HG03378 (cell line): ENCODE data around the gene AK2.
"Not testable (repeated sequence)": the region's sequence is repeated elsewhere in the genome, so short reads cannot be mapped to it uniquely, and the experiment has no call there.

Source experiments
- ATAC-seq: cut with Tn5 transposase; IDR thresholded peaks from one replicate; pipeline ENCODE4 v1.9.1; 2021; ENCODE audit warnings: mild to moderate bottlenecking, moderate library complexity; ENCODE audit not compliant: unreplicated experiment

AK2 gene

DNA sequence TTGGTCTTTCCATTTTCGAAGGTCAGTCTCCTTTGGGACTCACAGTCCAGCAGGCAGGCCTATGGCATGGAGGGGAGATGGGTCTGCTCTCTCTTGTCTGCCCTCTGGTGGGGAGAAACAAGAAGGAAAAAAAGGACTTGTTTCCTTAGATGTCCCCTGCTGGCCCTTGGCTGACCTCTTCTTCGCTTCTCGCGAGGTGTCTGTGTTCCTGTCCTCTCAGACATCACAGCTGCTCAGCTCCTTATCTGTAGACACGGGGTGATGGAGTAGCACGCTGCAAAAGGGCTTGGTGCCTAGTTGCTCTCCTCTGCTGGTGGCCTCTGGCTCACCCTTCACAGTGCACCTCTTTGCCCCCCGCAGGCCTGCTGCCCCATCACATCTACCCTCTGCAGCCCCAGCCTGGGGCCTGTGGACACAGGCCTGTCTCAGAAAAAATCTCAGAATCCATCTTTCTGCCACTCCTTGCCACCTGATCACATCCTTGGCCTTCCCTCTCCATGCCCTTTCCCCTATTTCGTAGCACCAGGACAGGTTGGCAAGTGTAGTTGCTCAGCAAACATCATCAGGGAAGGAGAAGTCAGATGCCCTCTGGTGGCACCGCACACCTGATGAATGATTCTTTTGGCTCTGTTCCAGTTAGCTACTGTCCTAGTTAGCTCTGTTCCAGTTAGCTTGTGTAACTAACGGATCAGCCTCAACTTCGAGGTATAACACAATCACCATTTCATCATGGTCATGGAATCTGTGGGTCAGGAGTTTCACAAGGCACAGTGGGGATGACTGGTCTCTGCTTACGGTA lies 18.7 kb upstream of the AK2 start:
- no peak for ATAC-seq

DNA sequence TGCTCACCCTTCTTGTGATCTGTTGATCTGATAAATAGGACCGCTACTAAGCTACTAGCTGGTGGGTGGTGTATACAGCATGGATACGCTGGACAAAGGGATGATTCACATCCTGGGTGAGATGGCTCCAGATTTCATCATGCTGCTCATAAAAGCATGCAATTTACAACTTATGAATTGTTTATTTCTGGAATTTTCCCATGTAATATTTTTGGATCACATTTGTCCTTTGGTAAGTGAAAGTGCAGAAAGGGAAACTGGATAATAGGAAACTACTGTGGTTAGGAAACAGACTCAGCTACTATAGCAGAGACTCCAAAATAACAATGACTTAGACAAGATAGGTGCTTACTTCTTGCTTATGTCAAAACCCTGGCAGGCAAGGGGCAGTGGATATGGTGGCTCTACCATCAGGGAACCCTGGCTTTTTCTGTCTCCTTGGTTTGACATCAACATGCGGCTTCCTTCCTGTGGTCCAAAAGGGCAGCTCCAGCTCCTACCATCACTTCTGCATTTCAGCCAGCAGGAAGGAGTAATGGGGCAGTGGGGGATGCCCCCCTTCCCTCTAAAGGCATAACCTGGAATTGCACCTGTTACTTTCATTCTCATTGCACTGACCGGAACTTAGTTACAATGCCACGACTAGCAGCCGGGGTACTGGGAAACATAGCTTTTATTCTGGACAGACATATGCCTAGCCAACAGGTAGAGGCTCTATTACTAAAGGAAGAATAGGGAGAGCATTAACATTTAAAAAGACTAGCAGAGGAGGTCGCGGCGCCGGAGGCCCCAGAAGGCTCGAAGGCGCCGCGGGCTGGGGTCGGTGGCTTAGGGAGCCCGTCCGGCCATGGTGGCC lies 13.8 kb upstream of the AK2 start:
- no peak for ATAC-seq

DNA sequence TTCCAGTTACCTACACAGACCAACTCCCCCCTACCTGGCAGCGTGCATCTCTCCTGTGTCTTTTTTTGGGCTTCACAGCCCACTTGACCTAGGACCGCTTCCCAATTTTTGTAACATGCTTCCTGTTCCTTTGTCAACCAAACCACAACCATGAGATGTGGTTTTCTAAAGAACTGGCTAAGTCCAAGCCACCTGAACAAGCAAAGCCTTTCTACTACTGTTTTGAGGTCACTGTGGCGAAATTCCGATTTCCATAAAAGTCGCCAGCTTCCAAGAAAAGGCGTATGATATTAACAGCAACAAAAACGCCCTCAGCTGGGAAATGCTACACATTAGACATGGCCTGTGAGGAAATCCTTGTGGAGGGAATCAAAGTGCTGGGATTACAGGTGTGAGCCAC lies 12.7 kb upstream of the AK2 start:
- ATAC-seq = no peak

DNA sequence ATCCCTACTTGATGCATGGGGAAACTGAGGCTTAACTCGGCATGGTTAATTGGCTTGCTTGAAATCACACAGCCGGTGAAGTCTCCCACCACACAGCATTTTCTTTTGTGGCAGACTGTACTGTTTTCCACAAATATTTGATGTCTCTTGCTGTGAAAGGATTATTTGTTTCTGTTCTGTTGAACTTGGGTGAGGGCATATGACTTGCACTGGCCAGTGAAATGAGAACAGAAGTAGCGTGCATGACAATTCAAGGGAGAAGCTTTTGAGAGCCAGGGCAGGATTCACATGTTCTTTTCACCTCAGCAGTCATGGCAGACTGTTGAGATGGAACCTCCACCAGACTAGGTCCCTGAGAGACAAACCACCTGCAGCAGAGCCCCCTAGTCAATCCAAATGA lies 11.7 kb upstream of the AK2 start:
- ATAC-seq = no peak

DNA sequence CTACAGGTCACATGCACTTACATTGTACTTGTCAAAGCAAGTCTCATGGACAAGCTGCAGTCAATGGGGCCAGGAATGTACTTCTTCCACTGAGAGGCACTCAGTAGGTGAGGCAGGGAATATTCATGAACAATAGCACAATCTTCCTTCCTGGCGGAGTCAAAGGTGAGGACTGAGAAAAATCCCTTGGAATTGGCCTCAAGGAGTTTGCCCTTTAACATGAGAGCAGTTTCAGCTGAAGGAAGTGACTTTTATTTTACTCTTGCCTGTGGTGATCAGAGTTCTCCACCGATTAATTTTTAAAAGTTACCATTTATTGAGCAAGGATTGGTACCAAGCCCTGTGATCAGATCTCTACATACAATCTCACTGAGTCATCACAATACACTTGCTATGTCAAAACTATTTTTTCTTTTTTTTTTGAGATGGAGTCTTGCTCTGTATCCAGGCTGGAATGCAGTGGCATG lies 11.2 kb upstream of the AK2 start:
- ATAC-seq = no peak

DNA sequence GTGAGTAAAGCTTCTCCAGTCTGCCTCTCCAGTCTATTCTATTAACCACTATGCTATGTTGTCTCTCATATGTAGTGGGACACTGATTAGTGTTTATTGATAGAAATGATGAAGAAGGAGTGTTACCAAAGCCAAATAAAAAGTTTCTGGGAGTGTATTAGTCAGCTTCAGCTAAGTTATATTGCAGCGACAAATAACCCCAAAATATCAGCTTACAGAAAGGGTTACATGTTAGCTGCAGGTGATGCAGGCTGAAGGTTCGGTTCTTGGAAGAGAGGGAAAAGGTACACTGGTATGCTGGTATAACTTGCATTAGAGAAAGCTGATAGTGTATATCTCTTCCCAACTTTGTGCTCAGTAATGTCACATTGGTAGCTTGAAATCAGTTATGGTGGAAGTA lies 10.6 kb upstream of the AK2 start:
- no peak for ATAC-seq

DNA sequence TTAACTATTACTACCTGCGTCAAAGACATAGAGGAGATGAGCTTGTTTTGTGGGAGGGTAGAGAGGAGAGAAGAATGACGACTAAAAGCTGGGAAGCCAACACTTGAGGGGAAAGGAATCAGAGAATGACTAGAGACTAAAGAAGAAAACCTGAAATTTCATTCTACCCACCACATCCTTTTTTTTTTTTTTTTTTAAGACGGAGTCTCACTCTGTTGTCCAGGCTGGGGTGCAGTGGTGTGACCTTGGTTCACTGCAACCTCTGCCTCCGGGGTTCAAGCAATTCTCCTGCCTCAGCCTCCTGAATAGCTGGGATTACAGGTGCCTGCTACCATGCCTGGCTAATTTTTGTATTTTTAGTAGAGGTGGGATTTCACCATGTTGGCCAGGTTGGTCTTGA lies 9.6 kb upstream of the AK2 start:
- ATAC-seq = not testable (repeated sequence)

DNA sequence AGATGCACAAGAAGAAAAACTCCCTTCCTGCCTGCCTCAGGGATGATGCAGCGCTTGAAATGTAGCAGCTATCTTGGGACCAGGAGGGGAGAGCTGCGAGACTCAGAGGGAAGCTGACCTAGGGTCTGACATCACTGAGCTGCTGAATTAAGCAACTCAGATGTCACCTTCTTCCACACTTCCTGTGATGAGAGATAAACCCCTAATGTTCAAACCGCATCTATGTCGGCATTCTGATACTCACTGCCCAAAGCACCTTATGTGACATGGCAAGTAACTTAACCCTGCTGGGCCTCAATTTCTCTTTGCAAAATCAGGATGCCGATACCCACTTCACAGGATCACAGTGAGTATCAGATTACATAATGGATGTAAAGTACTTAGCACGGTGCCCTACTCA lies 9.1 kb upstream of the AK2 start:
- no peak for ATAC-seq

DNA sequence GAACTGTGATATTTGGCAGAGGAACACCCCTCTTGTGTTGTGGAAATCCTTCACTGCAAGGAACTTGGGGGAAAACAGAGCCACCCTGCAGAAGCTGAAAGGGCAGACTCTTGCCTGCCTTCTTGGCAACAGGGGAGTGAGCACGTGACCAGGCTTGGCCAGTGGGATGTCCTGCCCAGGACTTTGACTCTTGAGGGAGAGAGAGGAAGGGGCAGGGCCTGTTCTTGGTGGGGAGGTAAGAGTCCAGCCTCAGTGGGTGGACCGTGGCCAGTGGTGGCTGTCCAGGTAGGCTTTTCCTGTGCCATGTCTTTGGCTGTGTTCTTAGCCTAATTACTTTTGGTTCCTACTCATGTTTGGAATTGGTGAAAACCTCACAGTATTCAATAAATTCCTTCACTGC lies 8.6 kb upstream of the AK2 start:
- ATAC-seq = no peak

DNA sequence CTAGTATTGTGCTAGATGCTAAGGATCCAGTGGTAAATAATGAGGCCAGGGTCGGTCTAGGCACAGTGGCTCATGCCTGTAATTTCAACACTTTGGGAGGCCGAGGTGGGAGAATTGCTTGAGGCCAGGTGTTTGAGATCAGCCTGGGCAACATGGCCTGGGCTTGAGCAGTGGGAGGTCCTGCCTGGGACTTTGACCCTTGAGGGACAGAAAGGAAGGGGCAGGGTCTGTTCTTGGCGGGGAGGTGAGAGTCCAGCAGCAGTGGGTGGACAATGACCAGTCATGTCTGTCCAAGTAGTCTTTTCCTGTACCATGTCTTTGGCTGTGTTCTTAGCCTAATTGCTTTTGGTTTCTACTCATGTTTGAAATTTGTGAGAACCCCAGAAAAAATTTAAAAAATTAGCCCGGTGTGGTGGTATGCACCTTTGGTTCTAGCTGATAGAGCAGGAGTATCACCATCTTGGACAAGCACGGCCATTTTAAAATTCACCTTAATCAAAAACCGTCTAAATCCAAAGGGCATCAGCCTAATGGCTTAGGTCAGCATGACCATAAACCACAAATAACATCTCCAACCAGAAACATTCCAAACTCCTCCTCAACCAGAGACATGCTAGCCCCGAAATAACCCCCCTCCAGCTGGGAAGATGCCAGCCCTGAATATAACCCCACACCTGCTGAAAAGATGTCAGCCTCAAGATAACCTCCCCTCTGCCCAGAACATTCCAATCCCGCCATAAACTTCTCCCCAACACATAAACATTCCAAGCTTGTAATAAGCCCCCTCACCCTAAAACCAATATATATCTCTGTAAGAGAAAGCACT lies 6.8 kb upstream of the AK2 start:
- no peak for ATAC-seq

DNA sequence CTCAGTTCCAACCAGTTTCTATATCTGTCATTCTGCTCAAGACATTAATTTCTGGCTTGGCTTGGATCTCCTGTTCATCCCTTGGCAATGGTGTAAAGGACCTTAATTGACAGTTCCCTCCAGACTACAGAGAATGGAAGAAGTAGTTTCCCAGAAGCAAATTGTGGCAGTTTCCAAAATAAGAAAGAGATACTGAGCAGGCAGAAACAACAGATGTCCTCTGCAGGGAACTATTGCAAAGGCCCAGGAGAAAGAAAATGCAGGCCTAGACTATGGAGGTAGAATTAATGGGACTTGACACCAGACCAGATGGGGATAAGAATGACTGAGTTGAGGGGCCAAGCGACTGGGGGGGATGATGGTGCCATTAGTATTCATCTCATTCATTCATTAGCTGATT lies 6.1 kb upstream of the AK2 start:
- ATAC-seq = no peak

DNA sequence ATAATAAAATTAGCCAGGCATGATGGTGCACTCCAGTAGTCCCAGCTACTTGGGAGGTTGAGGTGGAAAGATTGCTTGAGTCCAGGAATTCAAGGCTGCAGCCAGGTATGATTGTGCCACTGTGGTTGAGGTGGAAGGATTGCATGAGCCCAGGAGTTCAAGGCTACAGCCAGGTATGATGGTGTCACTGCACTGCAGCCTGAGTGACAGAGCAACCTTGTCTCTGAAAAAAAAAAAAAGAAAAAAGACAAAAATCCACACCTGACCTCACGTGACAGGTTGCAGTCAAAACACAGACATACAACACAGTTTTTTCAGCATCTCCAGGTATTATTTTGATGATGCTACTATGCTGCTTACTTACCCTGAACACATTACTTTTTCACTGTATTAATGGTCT lies 4.3 kb upstream of the AK2 start:
- no peak for ATAC-seq

DNA sequence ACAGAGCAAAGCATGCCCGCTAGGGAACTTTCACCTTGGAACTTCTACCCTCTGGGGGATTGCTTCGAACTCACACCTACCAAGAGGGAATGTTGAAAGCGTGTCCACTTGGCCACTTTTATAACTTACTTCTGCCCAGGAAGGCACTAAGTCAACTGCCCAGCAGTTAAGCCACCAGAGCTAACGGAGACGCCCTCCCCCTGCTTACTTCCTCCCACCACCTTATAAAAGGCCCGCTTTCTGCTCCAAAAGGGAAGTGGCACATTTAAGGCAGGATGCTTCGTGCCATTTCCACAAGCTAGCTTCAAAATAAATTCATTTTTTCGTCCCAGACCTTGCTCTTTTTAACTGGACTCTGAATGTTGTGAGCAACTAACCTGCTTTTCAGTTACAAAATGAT lies 3.2 kb upstream of the AK2 start:
- ATAC-seq = no peak

DNA sequence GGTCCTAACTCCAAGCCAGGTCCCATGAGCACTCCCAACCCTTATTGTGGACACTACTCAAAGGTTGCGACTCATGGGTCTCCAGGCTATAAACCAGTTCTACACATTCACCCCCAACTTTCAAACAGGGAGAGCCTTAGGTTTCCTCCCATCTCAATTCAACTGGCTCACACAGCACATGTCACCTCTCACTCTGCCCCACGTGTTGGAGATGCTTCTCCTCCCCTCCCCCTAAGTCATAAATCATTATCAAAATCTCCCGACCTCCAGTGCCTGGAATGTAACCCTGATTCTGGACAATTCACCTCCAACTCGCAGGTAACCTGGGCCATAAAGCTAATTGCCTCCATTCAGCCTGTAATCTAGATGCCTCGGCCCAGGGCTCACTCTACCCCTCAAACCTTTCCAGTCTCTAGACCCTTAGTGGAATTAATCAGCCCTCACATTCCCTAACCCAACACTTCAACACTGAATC lies 595 bp downstream of the AK2 start:
- ATAC-seq = no peak

DNA sequence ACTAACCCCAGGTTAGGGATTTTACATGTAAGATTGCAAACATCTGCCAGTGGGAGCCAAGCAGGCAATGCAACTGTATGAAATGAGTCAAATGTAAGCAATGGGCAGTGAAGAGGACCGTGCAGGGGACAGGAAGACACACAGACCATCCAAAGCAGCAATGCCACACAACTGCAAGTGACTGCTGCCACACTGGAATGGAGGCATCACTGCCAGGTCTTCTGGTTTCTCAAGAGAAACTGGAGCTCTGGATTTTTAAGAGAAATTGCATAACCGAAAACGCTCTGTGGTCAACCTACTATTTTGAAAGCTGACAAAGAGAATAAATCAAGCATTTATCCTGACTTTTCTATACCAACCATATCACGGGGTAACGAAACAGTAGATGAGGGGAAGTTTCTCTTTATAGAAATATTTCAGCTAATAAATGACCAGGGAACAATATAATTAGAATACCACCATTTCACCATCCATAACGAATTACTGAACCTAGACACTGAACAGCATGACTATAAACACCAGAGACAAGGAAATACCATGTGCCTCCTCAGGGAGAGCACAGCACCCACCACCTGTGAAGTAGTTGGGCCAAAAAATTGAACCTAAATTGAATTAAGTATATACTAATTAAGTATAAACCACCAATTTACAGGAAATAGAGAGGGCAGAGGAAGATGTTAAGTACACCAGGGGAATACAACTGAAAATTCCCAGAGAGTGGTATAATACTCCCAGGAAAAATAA lies 4.4 kb downstream of the AK2 start:
- no peak for ATAC-seq

DNA sequence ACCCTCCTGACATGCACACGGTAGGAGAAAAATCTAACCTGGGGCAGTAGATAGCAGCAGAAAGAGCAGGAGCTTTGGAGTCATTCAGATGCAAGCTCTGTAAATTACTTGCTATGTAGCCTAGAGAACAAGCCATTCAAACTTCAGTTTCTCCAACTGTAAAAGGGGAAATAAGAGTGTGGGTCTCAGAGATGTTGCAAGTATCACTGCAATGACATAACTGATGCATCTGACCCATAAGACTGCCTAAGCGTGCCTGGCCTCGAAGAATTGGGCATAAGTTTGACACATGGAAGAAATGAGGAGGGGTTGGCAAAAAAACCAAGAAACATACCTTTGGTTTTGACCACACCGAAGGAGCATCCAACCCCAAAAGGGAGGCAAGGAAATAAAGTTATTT lies 5.2 kb downstream of the AK2 start:
- no peak for ATAC-seq

DNA sequence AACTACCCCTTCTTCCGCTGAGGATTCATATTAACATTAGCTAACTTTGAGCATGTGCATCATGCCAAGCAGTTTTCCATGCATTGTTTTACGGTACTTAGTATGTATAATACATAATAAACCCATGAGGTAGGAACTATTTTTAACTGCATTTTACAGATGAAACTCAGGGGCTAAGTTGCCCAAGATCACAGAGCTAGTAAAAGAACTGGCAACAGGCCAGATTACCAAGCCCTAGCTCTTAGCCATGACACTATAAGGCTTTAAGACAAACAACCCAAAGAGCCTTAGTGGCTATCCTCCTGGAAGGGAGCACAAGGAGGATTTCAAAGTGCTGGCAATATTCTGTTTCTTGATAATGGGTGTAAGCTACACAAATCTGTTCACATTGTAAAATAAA lies 6.1 kb downstream of the AK2 start:
- no peak for ATAC-seq

DNA sequence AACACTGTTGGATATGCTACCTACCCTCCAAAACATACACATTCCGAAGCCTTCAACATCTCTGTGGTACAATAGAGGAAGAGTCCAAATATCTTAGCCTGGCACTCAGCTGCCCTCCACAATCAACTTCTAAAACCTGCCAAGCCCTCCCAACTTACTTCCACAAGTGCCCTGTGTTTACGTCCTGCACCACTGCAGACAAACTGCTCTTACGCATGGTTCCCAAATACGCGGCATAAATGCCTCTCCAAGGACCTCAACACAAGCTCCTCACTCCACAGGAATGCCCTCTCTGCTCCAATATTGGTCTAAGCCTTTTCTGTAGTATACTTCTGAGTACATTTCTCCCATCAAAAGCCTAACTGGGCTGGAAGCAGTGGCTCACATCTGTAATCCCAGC lies 6.8 kb downstream of the AK2 start:
- ATAC-seq = no peak

DNA sequence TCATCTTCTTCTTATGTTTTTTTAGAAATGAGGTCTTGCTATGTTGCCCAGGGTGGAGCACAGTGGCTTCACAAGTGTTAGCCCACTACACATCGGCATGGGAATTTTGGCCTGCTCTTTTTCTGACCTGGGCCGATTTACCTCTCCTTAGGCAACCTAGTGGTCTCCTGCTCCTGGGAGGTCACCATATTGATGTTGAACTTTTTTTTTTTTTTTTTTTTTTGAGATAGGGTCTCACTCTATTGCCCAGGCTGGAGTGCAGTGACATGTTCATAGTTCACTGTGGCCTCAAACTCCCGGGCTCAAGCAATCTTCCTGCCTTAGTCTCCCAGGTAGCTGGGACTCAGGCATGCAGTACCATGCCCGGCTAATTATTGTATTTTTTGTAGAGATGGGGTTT lies 7.5 kb downstream of the AK2 start:
- no peak for ATAC-seq

DNA sequence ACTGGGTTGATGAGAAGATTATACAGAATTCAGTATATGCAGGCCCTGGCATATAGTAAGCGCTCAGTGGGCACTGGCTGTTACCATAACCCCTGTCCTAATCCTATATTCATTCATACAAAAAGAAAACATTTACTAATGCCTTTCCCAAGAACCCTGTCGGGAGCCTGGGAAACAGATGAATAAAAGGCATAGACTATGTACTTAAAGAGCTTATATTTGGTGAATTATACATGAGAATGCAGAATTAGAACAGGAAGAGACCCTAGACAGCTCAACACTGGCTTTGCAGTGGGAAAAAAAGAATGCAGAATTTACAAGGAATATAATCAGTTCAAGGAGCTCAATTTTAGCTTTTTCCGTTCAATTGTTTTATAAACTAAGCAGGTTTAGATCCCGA lies 10.9 kb downstream of the AK2 start:
- ATAC-seq = no peak

DNA sequence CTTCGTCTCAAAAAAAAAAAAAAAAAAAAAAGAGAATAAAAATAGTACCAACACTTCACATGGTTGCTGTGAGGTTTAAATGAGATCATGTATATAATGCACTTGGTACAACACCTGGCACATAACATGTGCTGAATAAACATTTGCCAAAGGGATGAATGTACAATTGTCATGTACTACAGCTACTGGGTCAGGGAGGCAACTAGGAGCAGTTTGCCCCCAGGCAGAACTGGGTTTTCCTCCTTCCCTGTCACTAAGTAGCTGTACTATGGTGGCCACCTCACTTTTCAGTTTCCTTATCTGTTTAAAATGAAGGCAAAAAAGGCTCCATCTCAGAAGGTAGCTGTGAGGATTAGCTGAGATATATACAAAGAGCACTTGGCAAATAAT lies 11.5 kb downstream of the AK2 start:
- ATAC-seq = peak; percentile 8
